Measurements from ENCODE around the gene F11.
A peak's percentile ranks its signal among the peaks of the same experiment; 100 is the strongest.
"Not testable (repeated sequence)": the region's sequence is repeated elsewhere in the genome, so short reads cannot be mapped to it uniquely, and the experiment has no call there.

F11 gene

GRCh38 chr4:186255122-186255521, 10.9 kb upstream of the F11 start:
- peaks cover 0 to 16% of the 10 kb centered on the region in 2 donors for H3K36me3 ChIP-seq (ENCODE audit: control insufficient read depth in 1 of 2, insufficient read depth in 2 of 2, low read length in 2 of 2)

GRCh38 chr4:186258216-186258811, 7.7 kb upstream of the F11 start:
- Histone ChIP-seq H3K27ac (ENCODE audit: low read length) (no peak overlapping the region), H3K27me3 (ENCODE audit: low read depth, low read length) (no peaks in the 10 kb centered on the region), H3K4me3 (ENCODE audit: low read depth in 1 of 2, low read length in 2 of 2) (no peak overlapping the region), H3K36me3 (ENCODE audit: control insufficient read depth in 1 of 2, insufficient read depth in 2 of 2, low read length in 2 of 2) (peaks cover 0 to 4% of the 10 kb centered on the region in 2 donors), H3K9me3 (ENCODE audit: control insufficient read depth in 1 of 2, low read length in 2 of 2) (no peaks in the 10 kb centered on the region), H3K4me1 (ENCODE audit: control insufficient read depth in 1 of 2, insufficient read depth in 2 of 2, low read length in 2 of 2) (no peaks in the 10 kb centered on the region)

More at GRCh38 chr4:186255122-186255521, 10.9 kb upstream of the F11 start:
- H3K27me3 ChIP-seq (ENCODE audit: low read depth, low read length), result no peaks in the 10 kb centered on the region
- no peaks in the 10 kb centered on the region for H3K9me3 ChIP-seq (ENCODE audit: control insufficient read depth in 1 of 2, low read length in 2 of 2)
- H3K4me3 ChIP-seq (ENCODE audit: low read depth in 1 of 2, low read length in 2 of 2), result no peak overlapping the region
- no peaks in the 10 kb centered on the region for H3K4me1 ChIP-seq (ENCODE audit: control insufficient read depth in 1 of 2, insufficient read depth in 2 of 2, low read length in 2 of 2)
- no peak overlapping the region for H3K27ac ChIP-seq (ENCODE audit: low read length)

GRCh38 chr4:186260117-186260503, 5.9 kb upstream of the F11 start:
- Histone ChIP-seq H3K4me1 (ENCODE audit: control insufficient read depth in 1 of 2, insufficient read depth in 2 of 2, low read length in 2 of 2) (no peaks in the 10 kb centered on the region), H3K27me3 (ENCODE audit: low read depth, low read length) (no peaks in the 10 kb centered on the region), H3K9me3 (ENCODE audit: control insufficient read depth in 1 of 2, low read length in 2 of 2) (no peaks in the 10 kb centered on the region), H3K36me3 (ENCODE audit: control insufficient read depth in 1 of 2, insufficient read depth in 2 of 2, low read length in 2 of 2) (peaks cover 0 to 4% of the 10 kb centered on the region in 2 donors), H3K4me3 (ENCODE audit: low read depth in 1 of 2, low read length in 2 of 2) (no peak overlapping the region), H3K27ac (ENCODE audit: low read length) (no peak overlapping the region)

GRCh38 chr4:186260504-186261448, 5.2 kb upstream of the F11 start:
- Histone ChIP-seq H3K4me3 (ENCODE audit: low read depth in 1 of 2, low read length in 2 of 2) (no peak overlapping the region), H3K36me3 (ENCODE audit: control insufficient read depth in 1 of 2, insufficient read depth in 2 of 2, low read length in 2 of 2) (peaks cover 0 to 4% of the 10 kb centered on the region in 2 donors), H3K9me3 (ENCODE audit: control insufficient read depth in 1 of 2, low read length in 2 of 2) (no peaks in the 10 kb centered on the region), H3K4me1 (ENCODE audit: control insufficient read depth in 1 of 2, insufficient read depth in 2 of 2, low read length in 2 of 2) (no peaks in the 10 kb centered on the region), H3K27me3 (ENCODE audit: low read depth, low read length) (no peaks in the 10 kb centered on the region), H3K27ac (ENCODE audit: low read length) (peak overlapping the region; percentile 5)

GRCh38 chr4:186264660-186265059, 1.3 kb upstream of the F11 start:
- Histone ChIP-seq H3K4me1 (ENCODE audit: control insufficient read depth in 1 of 2, insufficient read depth in 2 of 2, low read length in 2 of 2) (no peaks in the 10 kb centered on the region), H3K27ac (ENCODE audit: low read length) (no peak overlapping the region), H3K27me3 (ENCODE audit: low read depth, low read length) (no peaks in the 10 kb centered on the region), H3K4me3 (ENCODE audit: low read depth in 1 of 2, low read length in 2 of 2) (no peak overlapping the region), H3K9me3 (ENCODE audit: control insufficient read depth in 1 of 2, low read length in 2 of 2) (no peaks in the 10 kb centered on the region), H3K36me3 (ENCODE audit: control insufficient read depth in 1 of 2, insufficient read depth in 2 of 2, low read length in 2 of 2) (no peaks in the 10 kb centered on the region)

- not testable (repeated sequence) for H3K36me3 ChIP-seq (ENCODE audit: control insufficient read depth in 1 of 2, insufficient read depth in 2 of 2, low read length in 2 of 2); H3K4me3 ChIP-seq (ENCODE audit: low read depth in 1 of 2, low read length in 2 of 2); H3K27ac ChIP-seq (ENCODE audit: low read length); H3K4me1 ChIP-seq (ENCODE audit: control insufficient read depth in 1 of 2, insufficient read depth in 2 of 2, low read length in 2 of 2); H3K27me3 ChIP-seq (ENCODE audit: low read depth, low read length); H3K9me3 ChIP-seq (ENCODE audit: control insufficient read depth in 1 of 2, low read length in 2 of 2)
Measured at GRCh38 chr4:186265250-186265649, 739 bp upstream of the F11 start.

- no peaks in the 10 kb centered on the region for H3K27me3 ChIP-seq (ENCODE audit: low read depth, low read length)
- H3K36me3 ChIP-seq (ENCODE audit: control insufficient read depth in 1 of 2, insufficient read depth in 2 of 2, low read length in 2 of 2), result no peaks in the 10 kb centered on the region
- H3K27ac ChIP-seq (ENCODE audit: low read length), result peak overlapping the region; percentile 58
- no peaks in the 10 kb centered on the region for H3K9me3 ChIP-seq (ENCODE audit: control insufficient read depth in 1 of 2, low read length in 2 of 2)
- no peaks in the 10 kb centered on the region for H3K4me1 ChIP-seq (ENCODE audit: control insufficient read depth in 1 of 2, insufficient read depth in 2 of 2, low read length in 2 of 2)
- peak overlapping the region in 1 of 2 donors; percentile 32 for H3K4me3 ChIP-seq (ENCODE audit: low read depth in 1 of 2, low read length in 2 of 2)
Measured at GRCh38 chr4:186266729-186267456, 904 bp downstream of the F11 start.

GRCh38 chr4:186271081-186271678, 5.2 kb downstream of the F11 start:
- Histone ChIP-seq H3K4me3 (ENCODE audit: low read depth in 1 of 2, low read length in 2 of 2) (no peak overlapping the region), H3K27ac (ENCODE audit: low read length) (no peak overlapping the region), H3K27me3 (ENCODE audit: low read depth, low read length) (no peaks in the 10 kb centered on the region), H3K4me1 (ENCODE audit: control insufficient read depth in 1 of 2, insufficient read depth in 2 of 2, low read length in 2 of 2) (no peaks in the 10 kb centered on the region), H3K36me3 (ENCODE audit: control insufficient read depth in 1 of 2, insufficient read depth in 2 of 2, low read length in 2 of 2) (no peaks in the 10 kb centered on the region), H3K9me3 (ENCODE audit: control insufficient read depth in 1 of 2, low read length in 2 of 2) (no peaks in the 10 kb centered on the region)

- Histone ChIP-seq H3K27me3 (ENCODE audit: low read depth, low read length) (no peaks in the 10 kb centered on the region), H3K4me1 (ENCODE audit: control insufficient read depth in 1 of 2, insufficient read depth in 2 of 2, low read length in 2 of 2) (no peaks in the 10 kb centered on the region), H3K9me3 (ENCODE audit: control insufficient read depth in 1 of 2, low read length in 2 of 2) (no peaks in the 10 kb centered on the region), H3K27ac (ENCODE audit: low read length) (no peak overlapping the region), H3K4me3 (ENCODE audit: low read depth in 1 of 2, low read length in 2 of 2) (no peak overlapping the region), H3K36me3 (ENCODE audit: control insufficient read depth in 1 of 2, insufficient read depth in 2 of 2, low read length in 2 of 2) (no peaks in the 10 kb centered on the region)
Measured at GRCh38 chr4:186272699-186273391, 6.9 kb downstream of the F11 start.

- not testable (repeated sequence) for H3K9me3 ChIP-seq (ENCODE audit: control insufficient read depth in 1 of 2, low read length in 2 of 2); H3K4me3 ChIP-seq (ENCODE audit: low read depth in 1 of 2, low read length in 2 of 2); H3K27me3 ChIP-seq (ENCODE audit: low read depth, low read length); H3K36me3 ChIP-seq (ENCODE audit: control insufficient read depth in 1 of 2, insufficient read depth in 2 of 2, low read length in 2 of 2); H3K27ac ChIP-seq (ENCODE audit: low read length); H3K4me1 ChIP-seq (ENCODE audit: control insufficient read depth in 1 of 2, insufficient read depth in 2 of 2, low read length in 2 of 2)
Measured at GRCh38 chr4:186273392-186273789, 7.4 kb downstream of the F11 start.
